Astrocyte of the cerebellum (primary cell): ENCODE measurements around the gene RANBP1.

Experiments
- DNase-seq: peaks from one replicate; pipeline ENCODE4 v3.0.0-alpha.2; 2011; ENCODE audit warnings: low read depth
- H3K4me3 ChIP-seq: 2 replicates; pipeline ENCODE4 v1.5.1; 2011; ENCODE audit warnings: mild to moderate bottlenecking, low read depth, low read length, moderate library complexity
- CTCF ChIP-seq: IDR thresholded peaks from 2 replicates; pipeline ENCODE4 v1.5.1; 2012; ENCODE audit warnings: low read length, low read depth, moderate library complexity, mild to moderate bottlenecking; ENCODE audit errors: missing control alignments
- in situ Hi-C: cut with HindIII; loops from 2 replicates; pipeline ENCODE4 v1.10.0; 2017; ENCODE audit warnings: low sequenced_read_pairs

RANBP1 gene

GRCh38 chr22:20165913-20166312 lies 50.0 kb downstream of the RANBP1 start:
- in situ Hi-C loops = no loop called here
- TF ChIP-seq CTCF = no peak
- DNase-seq = no peak
- H3K4me3 ChIP-seq = no peak overlapping the region

- in situ Hi-C loops = no loop called here
- DNase-seq = no peak
- H3K4me3 ChIP-seq = no peak overlapping the region
- no peak for TF ChIP-seq CTCF
Measured at GRCh38 chr22:20166703-20167102, 50.8 kb downstream of the RANBP1 start.

- in situ Hi-C loops = no loop called here
- no peak for DNase-seq
- TF ChIP-seq CTCF = no peak
- H3K4me3 ChIP-seq = no peak overlapping the region
Measured at GRCh38 chr22:20167643-20168322, 51.9 kb downstream of the RANBP1 start.

GRCh38 chr22:20169253-20169822 lies 53.4 kb downstream of the RANBP1 start:
- H3K4me3 ChIP-seq = no peak overlapping the region
- no peak for TF ChIP-seq CTCF
- no peak for DNase-seq
- in situ Hi-C loops = no loop called here

- H3K4me3 ChIP-seq = no peak overlapping the region
- no peak for TF ChIP-seq CTCF
- in situ Hi-C loops = loop anchor here (5.0 kb wide), 1 partner anchor 87 kb away; no protein-coding TSS in a partner anchor
- no peak for DNase-seq
Measured at GRCh38 chr22:20170170-20170569, 54.3 kb downstream of the RANBP1 start.

GRCh38 chr22:20171288-20172140 lies 55.6 kb downstream of the RANBP1 start:
- no peak for DNase-seq
- H3K4me3 ChIP-seq = no peak overlapping the region
- TF ChIP-seq CTCF = no peak
- in situ Hi-C loops = loop anchor here (5.0 kb wide), 1 partner anchor 86 kb away; no protein-coding TSS in a partner anchor
